Hematopoietic multipotent progenitor cell treated with erythropoietin and hydrocortisone succinate and interleukin-3 and kit ligand, for 15 days (in vitro differentiated cells): ENCODE measurements around the gene ATP12A.
"Not testable (repeated sequence)": the region's sequence is repeated elsewhere in the genome, so short reads cannot be mapped to it uniquely, and the experiment has no call there.

Experiments used
- DNase-seq: peaks from one replicate; pipeline ENCODE4 v3.0.0-alpha.2; 2015; ENCODE audit warnings: low spot score

The ATP12A gene

GRCh38 chr13:24730873-24731567 is 50.8 kb downstream of the ATP12A start:
- not testable (repeated sequence) for DNase-seq

GRCh38 chr13:24734950-24735349 is 54.7 kb downstream of the ATP12A start:
- no peak for DNase-seq

- DNase-seq: no peak
These were observed 56.8 kb downstream of the ATP12A start for GRCh38 chr13:24737042-24737441.

GRCh38 chr13:24738366-24738847 is 58.2 kb downstream of the ATP12A start:
- no peak for DNase-seq

- no peak for DNase-seq
These were observed 60.0 kb downstream of the ATP12A start for GRCh38 chr13:24740014-24740890.

GRCh38 chr13:24741016-24741662 is 60.9 kb downstream of the ATP12A start:
- no peak for DNase-seq

GRCh38 chr13:24741791-24742190 is 61.6 kb downstream of the ATP12A start:
- no peak for DNase-seq

- no peak for DNase-seq
These were observed 62.1 kb downstream of the ATP12A start for GRCh38 chr13:24742294-24742693.

GRCh38 chr13:24742977-24743376 is 62.8 kb downstream of the ATP12A start:
- no peak for DNase-seq

GRCh38 chr13:24744247-24744646 is 64.0 kb downstream of the ATP12A start:
- DNase-seq: no peak

GRCh38 chr13:24745516-24745860 is 65.3 kb downstream of the ATP12A start:
- DNase-seq: no peak

- DNase-seq: no peak
These were observed 65.8 kb downstream of the ATP12A start for GRCh38 chr13:24745861-24746617.

- no peak for DNase-seq
These were observed 66.5 kb downstream of the ATP12A start for GRCh38 chr13:24746618-24747247.

- DNase-seq: no peak
These were observed 67.2 kb downstream of the ATP12A start for GRCh38 chr13:24747248-24748060.

- DNase-seq: no peak
These were observed 67.8 kb downstream of the ATP12A start for GRCh38 chr13:24748061-24748400.

- no peak for DNase-seq
These were observed 79.0 kb downstream of the ATP12A start for GRCh38 chr13:24759197-24759596.
